Stimulated activated CD4-positive, alpha-beta T cell treated with anti-CD3 and anti-CD28 coated beads, Interleukin-4, amount 100 ng/mL, for 24 hours (primary cell): Measurements from ENCODE around the gene AGO1.
"Not testable (repeated sequence)": the region's sequence is repeated elsewhere in the genome, so short reads cannot be mapped to it uniquely, and the experiment has no call there.

Source experiments
- DNase-seq: peaks from one replicate; pipeline ENCODE4 v3.0.0-alpha.2; 2020

Gene AGO1

GRCh38 chr1:35882945-35883634, at the start of gene AGO1:
Gene AGO1, plus strand, starts transcription at chr1:35883209. Its CDS starts 213 bp downstream, at chr1:35883422.
- DNase-seq, result peak; percentile 96

- DNase-seq, result no peak
These were observed 49.6 kb upstream of the AGO1 start for GRCh38 chr1:35833395-35833794.

GRCh38 chr1:35834218-35834617, 48.8 kb upstream of the AGO1 start:
- no peak for DNase-seq

GRCh38 chr1:35835398-35835797, 47.6 kb upstream of the AGO1 start:
- no peak for DNase-seq

- no peak for DNase-seq
These were observed 46.3 kb upstream of the AGO1 start for GRCh38 chr1:35836734-35837133.

- DNase-seq, result no peak
These were observed 44.2 kb upstream of the AGO1 start for GRCh38 chr1:35838693-35839245.

- no peak for DNase-seq
These were observed 38.2 kb upstream of the AGO1 start for GRCh38 chr1:35844826-35845225.

- DNase-seq, result no peak
These were observed 37.2 kb upstream of the AGO1 start for GRCh38 chr1:35845766-35846165.

GRCh38 chr1:35847935-35848565, 35.0 kb upstream of the AGO1 start:
- no peak for DNase-seq

GRCh38 chr1:35850051-35850450, 33.0 kb upstream of the AGO1 start:
- DNase-seq, result no peak

GRCh38 chr1:35850716-35851115, 32.3 kb upstream of the AGO1 start:
- no peak for DNase-seq

- no peak for DNase-seq
These were observed 31.7 kb upstream of the AGO1 start for GRCh38 chr1:35851132-35851869.

- no peak for DNase-seq
These were observed 30.8 kb upstream of the AGO1 start for GRCh38 chr1:35852241-35852640.

- no peak for DNase-seq
These were observed 27.9 kb upstream of the AGO1 start for GRCh38 chr1:35854989-35855700.

GRCh38 chr1:35856964-35857363, 26.0 kb upstream of the AGO1 start:
- no peak for DNase-seq

- no peak for DNase-seq
These were observed 25.2 kb upstream of the AGO1 start for GRCh38 chr1:35857830-35858229.

GRCh38 chr1:35860696-35861095, 22.3 kb upstream of the AGO1 start:
- DNase-seq, result no peak

- DNase-seq, result no peak
These were observed 19.9 kb upstream of the AGO1 start for GRCh38 chr1:35863136-35863535.

- DNase-seq, result no peak
These were observed 19.0 kb upstream of the AGO1 start for GRCh38 chr1:35863881-35864625.

GRCh38 chr1:35864813-35865212, 18.2 kb upstream of the AGO1 start:
- DNase-seq, result no peak

GRCh38 chr1:35866991-35867390, 16.0 kb upstream of the AGO1 start:
- DNase-seq, result no peak

GRCh38 chr1:35869245-35869950, 13.6 kb upstream of the AGO1 start:
- DNase-seq, result not testable (repeated sequence)
